HFFc6 (cell line): ENCODE measurements around the gene ZBTB37. TPM values are rescaled to one million over a fixed set of nuclear protein-coding genes. Genes with fewer than 3 reads are reported as not detected.
A peak's percentile ranks its signal among the peaks of the same experiment; 100 is the strongest.
"Not testable (repeated sequence)": the region's sequence is repeated elsewhere in the genome, so short reads cannot be mapped to it uniquely, and the experiment has no call there.

ENCODE experiments used
- DNase-seq: peaks from one replicate; pipeline ENCODE4 v3.0.0-alpha.2; 2018
- H3K27ac Mint-ChIP-seq: 2 replicates; pipeline ENCODE4 v1.8.0; 2020; ENCODE audit warnings: mild to moderate bottlenecking, mixed read lengths
- H3K27me3 Mint-ChIP-seq: 2 replicates; pipeline ENCODE4 v1.8.0; 2021; ENCODE audit warnings: mild to moderate bottlenecking, moderate library complexity, mixed read lengths; ENCODE audit not compliant: insufficient read depth
- H3K36me3 Mint-ChIP-seq: 2 replicates; pipeline ENCODE4 v1.8.0; 2021; ENCODE audit warnings: low read depth, mixed read lengths
- H3K4me1 Mint-ChIP-seq: 2 replicates; pipeline ENCODE4 v1.8.0; 2020; ENCODE audit warnings: low read depth, mixed read lengths
- H3K4me3 Mint-ChIP-seq: 2 replicates; pipeline ENCODE4 v1.8.0; 2020; ENCODE audit warnings: mild to moderate bottlenecking, moderate library complexity, mixed read lengths
- H3K9me3 Mint-ChIP-seq: 2 replicates; pipeline ENCODE4 v1.8.0; 2020; ENCODE audit warnings: mild to moderate bottlenecking, mixed read lengths
- CTCF ChIP-seq: fragments of 200-600 bp; sonication (generic); IDR thresholded peaks from 2 replicates; pipeline ENCODE4 v1.5.0; 2021; ENCODE audit warnings: antibody characterized with exemption, mild to moderate bottlenecking
- total RNA-seq, 6 experiments: library from RNA; stranded (reverse); fragmentation: NEBNext Ultra II Directional; extraction: Animal tissue kit (Norgen Biotek cat#: 25700); gene quantifications; 2 replicates in 1 of 6; 3 replicates in 5 of 6; pipeline ENCODE4 v1.2.3, GENCODE V29; 2021

ZBTB37 gene
- total RNA-seq, 6 experiments from 2014 or later: 4.9 to 6.6 (median 6.0) TPM

GRCh38 chr1:173856014-173856413 is 12.2 kb upstream of the ZBTB37 start:
- peaks cover 35% of the 10 kb centered on the region for H3K36me3 Mint-ChIP-seq
- peak overlapping the region; percentile 56 for H3K27ac Mint-ChIP-seq
- H3K27me3 Mint-ChIP-seq: peaks cover 3% of the 10 kb centered on the region
- DNase-seq: no peak
- no peaks in the 10 kb centered on the region for H3K9me3 Mint-ChIP-seq
- peaks cover 54% of the 10 kb centered on the region for H3K4me1 Mint-ChIP-seq
- no peak for TF ChIP-seq CTCF
- H3K4me3 Mint-ChIP-seq: peak overlapping the region; percentile 27; the same call in 1 of the 2 replicates

- H3K36me3 Mint-ChIP-seq: peaks cover 33% of the 10 kb centered on the region
- H3K4me1 Mint-ChIP-seq: peaks cover 46% of the 10 kb centered on the region
- no peaks in the 10 kb centered on the region for H3K9me3 Mint-ChIP-seq
- DNase-seq: no peak
- H3K27me3 Mint-ChIP-seq: peaks cover 3% of the 10 kb centered on the region
- no peak for TF ChIP-seq CTCF
- peak overlapping the region; percentile 56 for H3K27ac Mint-ChIP-seq
- no peak overlapping the region for H3K4me3 Mint-ChIP-seq
Measured at GRCh38 chr1:173856903-173857302, 11.3 kb upstream of the ZBTB37 start.

GRCh38 chr1:173857363-173857917 is 10.7 kb upstream of the ZBTB37 start:
- no peak overlapping the region for H3K4me3 Mint-ChIP-seq
- H3K27ac Mint-ChIP-seq: peak overlapping the region; percentile 56
- no peak for TF ChIP-seq CTCF
- DNase-seq: no peak
- peaks cover 32% of the 10 kb centered on the region for H3K36me3 Mint-ChIP-seq
- peaks cover 3% of the 10 kb centered on the region for H3K27me3 Mint-ChIP-seq
- peaks cover 41% of the 10 kb centered on the region for H3K4me1 Mint-ChIP-seq
- H3K9me3 Mint-ChIP-seq: no peaks in the 10 kb centered on the region

- DNase-seq, H3K9me3 Mint-ChIP-seq, H3K27ac Mint-ChIP-seq, H3K4me3 Mint-ChIP-seq: not testable (repeated sequence)
- H3K27me3 Mint-ChIP-seq: peaks cover 12% of the 10 kb centered on the region
- peaks cover 37% of the 10 kb centered on the region for H3K4me1 Mint-ChIP-seq
- peaks cover 39% of the 10 kb centered on the region for H3K36me3 Mint-ChIP-seq
Measured at GRCh38 chr1:173859547-173859946, 8.6 kb upstream of the ZBTB37 start.

- Mint-ChIP-seq H3K4me3 (no peak overlapping the region), H3K36me3 (peaks cover 41% of the 10 kb centered on the region), H3K4me1 (peaks cover 43% of the 10 kb centered on the region), H3K27ac (no peak overlapping the region), H3K27me3 (peaks cover 12% of the 10 kb centered on the region), H3K9me3 (no peaks in the 10 kb centered on the region)
- TF ChIP-seq CTCF: no peak
- DNase-seq: no peak
Measured at GRCh38 chr1:173860065-173860464, 8.1 kb upstream of the ZBTB37 start.

GRCh38 chr1:173861731-173862145 is 6.4 kb upstream of the ZBTB37 start:
- DNase-seq: no peak
- Mint-ChIP-seq H3K9me3 (peaks cover 6% of the 10 kb centered on the region; the same call in 1 of the 2 replicates), H3K27me3 (peaks cover 19% of the 10 kb centered on the region), H3K36me3 (peaks cover 50% of the 10 kb centered on the region), H3K4me3 (peak overlapping the region; percentile 41; the same call in 1 of the 2 replicates), H3K27ac (peak overlapping the region; percentile 97), H3K4me1 (peaks cover 48% of the 10 kb centered on the region)
- no peak for TF ChIP-seq CTCF

GRCh38 chr1:173862146-173862768 is 5.9 kb upstream of the ZBTB37 start:
- DNase-seq: not testable (repeated sequence)
- peaks cover 43% of the 10 kb centered on the region for H3K4me1 Mint-ChIP-seq
- peaks cover 10% of the 10 kb centered on the region; the same call in 1 of the 2 replicates for H3K9me3 Mint-ChIP-seq
- peaks cover 22% of the 10 kb centered on the region for H3K27me3 Mint-ChIP-seq
- peak overlapping the region; percentile 41; the same call in 1 of the 2 replicates for H3K4me3 Mint-ChIP-seq
- peak overlapping the region; percentile 97 for H3K27ac Mint-ChIP-seq
- peaks cover 55% of the 10 kb centered on the region for H3K36me3 Mint-ChIP-seq
